ENCODE measurements around the gene RIT2. TPM values are rescaled to one million over a fixed set of nuclear protein-coding genes. Genes with fewer than 3 reads are reported as not detected.

The RIT2 gene
- total RNA-seq, 1 experiment from 2014 or later = 1.5 TPM

- TF ChIP-seq, protein P1, sequence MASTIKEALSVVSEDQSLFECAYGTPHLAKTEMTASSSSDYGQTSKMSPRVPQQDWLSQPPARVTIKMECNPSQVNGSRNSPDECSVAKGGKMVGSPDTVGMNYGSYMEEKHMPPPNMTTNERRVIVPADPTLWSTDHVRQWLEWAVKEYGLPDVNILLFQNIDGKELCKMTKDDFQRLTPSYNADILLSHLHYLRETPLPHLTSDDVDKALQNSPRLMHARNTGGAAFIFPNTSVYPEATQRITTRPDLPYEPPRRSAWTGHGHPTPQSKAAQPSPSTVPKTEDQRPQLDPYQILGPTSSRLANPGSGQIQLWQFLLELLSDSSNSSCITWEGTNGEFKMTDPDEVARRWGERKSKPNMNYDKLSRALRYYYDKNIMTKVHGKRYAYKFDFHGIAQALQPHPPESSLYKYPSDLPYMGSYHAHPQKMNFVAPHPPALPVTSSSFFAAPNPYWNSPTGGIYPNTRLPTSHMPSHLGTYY (CRISPR knock-in tag; IDR thresholded peaks at IDR 0.05) = no peak
Measured at GRCh38 chr18:42850174-42851083, 265.1 kb downstream of the RIT2 start (continued).

DNA sequence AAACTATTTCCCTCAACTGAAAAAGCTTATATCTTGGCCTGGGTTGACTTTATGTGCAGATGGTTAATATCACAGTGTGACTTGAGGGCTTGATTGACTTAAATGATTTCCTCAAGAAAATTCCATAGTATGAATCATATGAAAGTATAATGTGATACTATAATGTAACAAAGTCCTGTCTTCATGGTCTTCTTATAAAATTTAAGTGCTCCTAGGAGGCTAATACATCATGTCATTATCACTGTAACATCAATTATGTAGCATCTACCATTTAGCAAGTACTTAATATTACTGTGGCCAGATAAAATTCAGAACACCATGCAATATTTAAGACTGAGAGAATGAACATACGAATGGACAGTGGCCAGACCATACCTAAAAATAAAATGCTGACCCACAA, 276.1 kb downstream of the RIT2 start:
- CTCF ChIA-PET = interaction anchor here (2.4 kb wide), 1 partner anchor 243 kb away, joined by 8 read pairs; no protein-coding TSS in a partner anchor
- no peaks in the 10 kb centered on the region; the same call in none of the 2 replicates for H3K36me3 Mint-ChIP-seq
- no peaks in the 10 kb centered on the region for H3K27me3 Mint-ChIP-seq (ENCODE audit: low read depth)
- peaks cover 19% of the 10 kb centered on the region for H3K4me1 Mint-ChIP-seq
- peaks cover 14% of the 10 kb centered on the region for H3K9me3 Mint-ChIP-seq
- no peak overlapping the region for H3K27ac Mint-ChIP-seq
- no peak overlapping the region for H3K4me3 Mint-ChIP-seq
- ATAC-seq = no peak
- POLR2A ChIA-PET = no interaction called here
- no peak for TF ChIP-seq ZNF138 (CRISPR knock-in tag; conservative IDR thresholded peaks at IDR 0.05)
- no peak for TF ChIP-seq ZNF121 (CRISPR knock-in tag; IDR thresholded peaks at IDR 0.05)
- no peak for TF ChIP-seq GTF2I (CRISPR knock-in tag; conservative IDR thresholded peaks at IDR 0.05)
- no peak for TF ChIP-seq TP53 (CRISPR knock-in tag; IDR thresholded peaks at IDR 0.05)
- no peak for TF ChIP-seq KAT7 (CRISPR knock-in tag; IDR thresholded peaks at IDR 0.05; ENCODE audit: borderline replicate concordance)
- TF ChIP-seq MYBL2 (CRISPR knock-in tag; IDR thresholded peaks at IDR 0.05) = no peak
- TF ChIP-seq, protein P2, sequence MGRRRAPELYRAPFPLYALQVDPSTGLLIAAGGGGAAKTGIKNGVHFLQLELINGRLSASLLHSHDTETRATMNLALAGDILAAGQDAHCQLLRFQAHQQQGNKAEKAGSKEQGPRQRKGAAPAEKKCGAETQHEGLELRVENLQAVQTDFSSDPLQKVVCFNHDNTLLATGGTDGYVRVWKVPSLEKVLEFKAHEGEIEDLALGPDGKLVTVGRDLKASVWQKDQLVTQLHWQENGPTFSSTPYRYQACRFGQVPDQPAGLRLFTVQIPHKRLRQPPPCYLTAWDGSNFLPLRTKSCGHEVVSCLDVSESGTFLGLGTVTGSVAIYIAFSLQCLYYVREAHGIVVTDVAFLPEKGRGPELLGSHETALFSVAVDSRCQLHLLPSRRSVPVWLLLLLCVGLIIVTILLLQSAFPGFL (CRISPR knock-in tag; IDR thresholded peaks at IDR 0.05; ENCODE audit: borderline replicate concordance) = no peak
- DNase-seq (ENCODE audit: low spot score) = no peak

GRCh38 chr18:42838546-42839145, 276.8 kb downstream of the RIT2 start:
- TF ChIP-seq ATF2 (CRISPR knock-in tag; IDR thresholded peaks at IDR 0.05; ENCODE audit: borderline replicate concordance, low read depth) (no peak), ZNF416 (CRISPR knock-in tag; IDR thresholded peaks at IDR 0.05) (no peak)
- DNase-seq (ENCODE audit: low spot score) (no peak), ATAC-seq (no peak)
- Mint-ChIP-seq H3K27me3 (ENCODE audit: low read depth) (no peaks in the 10 kb centered on the region), H3K27ac (no peak overlapping the region), H3K4me3 (no peak overlapping the region), H3K9me3 (peaks cover 11% of the 10 kb centered on the region), H3K4me1 (peaks cover 19% of the 10 kb centered on the region), H3K36me3 (no peaks in the 10 kb centered on the region; the same call in 1 of the 2 replicates)
- ChIA-PET CTCF (interaction anchor here (2.4 kb wide), 1 partner anchor 243 kb away, joined by 8 read pairs; no protein-coding TSS in a partner anchor), POLR2A (no interaction called here)

DNA sequence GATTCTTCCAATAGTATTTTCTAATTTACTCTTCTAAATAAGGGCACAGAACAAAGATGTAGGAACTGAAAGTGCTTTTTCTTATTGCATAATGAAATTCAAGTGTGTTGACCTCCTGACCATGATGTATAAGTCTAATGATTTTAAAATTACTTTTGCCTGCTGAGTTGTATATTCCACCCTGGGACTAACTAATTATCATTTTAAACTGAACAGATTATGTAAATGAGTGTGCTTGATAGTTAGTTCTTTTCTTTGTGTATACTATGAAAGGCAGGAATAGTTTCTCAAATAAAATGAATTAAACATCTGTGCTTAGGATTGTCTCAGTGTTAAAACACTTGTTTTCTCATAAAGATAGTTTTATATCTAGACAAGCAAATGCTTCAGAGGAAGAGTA, 284.5 kb downstream of the RIT2 start:
- POLR2A ChIA-PET = no interaction called here

More for the DNA sequence above, 284.5 kb downstream of the RIT2 start:
- no peak for DNase-seq (ENCODE audit: low spot score)
- Mint-ChIP-seq H3K9me3 (no peaks in the 10 kb centered on the region), H3K4me1 (peaks cover 24% of the 10 kb centered on the region), H3K27ac (no peak overlapping the region), H3K27me3 (ENCODE audit: low read depth) (no peaks in the 10 kb centered on the region), H3K36me3 (no peaks in the 10 kb centered on the region; the same call in 1 of the 2 replicates), H3K4me3 (no peak overlapping the region)
- CTCF ChIA-PET = no interaction called here
- no peak for ATAC-seq
- TF ChIP-seq, protein P3, sequence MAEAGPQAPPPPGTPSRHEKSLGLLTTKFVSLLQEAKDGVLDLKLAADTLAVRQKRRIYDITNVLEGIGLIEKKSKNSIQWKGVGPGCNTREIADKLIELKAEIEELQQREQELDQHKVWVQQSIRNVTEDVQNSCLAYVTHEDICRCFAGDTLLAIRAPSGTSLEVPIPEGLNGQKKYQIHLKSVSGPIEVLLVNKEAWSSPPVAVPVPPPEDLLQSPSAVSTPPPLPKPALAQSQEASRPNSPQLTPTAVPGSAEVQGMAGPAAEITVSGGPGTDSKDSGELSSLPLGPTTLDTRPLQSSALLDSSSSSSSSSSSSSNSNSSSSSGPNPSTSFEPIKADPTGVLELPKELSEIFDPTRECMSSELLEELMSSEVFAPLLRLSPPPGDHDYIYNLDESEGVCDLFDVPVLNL (CRISPR knock-in tag; IDR thresholded peaks at IDR 0.05; ENCODE audit: borderline replicate concordance, low read depth) = no peak
- TF ChIP-seq E2F5 (CRISPR knock-in tag; IDR thresholded peaks at IDR 0.05) = no peak
- TF ChIP-seq SP1 (CRISPR knock-in tag; conservative IDR thresholded peaks at IDR 0.05) = no peak
- TF ChIP-seq RORB (CRISPR knock-in tag; IDR thresholded peaks at IDR 0.05) = no peak
- no peak for TF ChIP-seq SMAD4 (CRISPR knock-in tag; IDR thresholded peaks at IDR 0.05)
- no peak for TF ChIP-seq HMGXB4 (CRISPR knock-in tag; IDR thresholded peaks at IDR 0.05)
- TF ChIP-seq ESRRA (CRISPR knock-in tag; IDR thresholded peaks at IDR 0.05; ENCODE audit: borderline replicate concordance) = no peak
- TF ChIP-seq FOXJ3 (CRISPR knock-in tag; IDR thresholded peaks at IDR 0.05; ENCODE audit: borderline replicate concordance) = no peak
- no peak for TF ChIP-seq PRRX2 (CRISPR knock-in tag; IDR thresholded peaks at IDR 0.05)

All from WTC11 (cell line).